Ovary (tissue), 3 donors: Measurements from ENCODE around the gene LELP1.

Experiments used
- CTCF ChIP-seq, 3 donors: fragments of 450-650 bp in 2 of 3; fragments of 200-600 bp in 1 of 3; IDR thresholded peaks; one replicate each; pipeline versions ENCODE4 v1.5.1 to v1.8.0; 2016 to 2022; ENCODE audit warnings: antibody characterized with exemption in 3 of 3, mild to moderate bottlenecking in 1 of 3
- POLR2A ChIP-seq: fragments of 450-650 bp; IDR thresholded peaks from one replicate; pipeline ENCODE4 v1.6.1; 2017; ENCODE audit warnings: antibody characterized with exemption, mild to moderate bottlenecking, moderate library complexity
- donor health status: DM: no; HTN: no; CAD: no.

GRCh38 chr1:153192697-153193096 is 10.5 kb upstream of the LELP1 start:
- TF ChIP-seq CTCF (IDR thresholded peaks at IDR 0.05) (no peak), POLR2A (no peak)
